ENCODE results near the gene SLC34A1. TPM values are rescaled to one million over a fixed set of nuclear protein-coding genes. Genes with fewer than 3 reads are reported as not detected.

The SLC34A1 gene
- total RNA-seq, 6 donors from 2014 or later = not detected

GRCh38 chr5:177434437-177434836, 50.2 kb downstream of the SLC34A1 start:
- Histone ChIP-seq H3K4me1 (peaks cover 21 to 41% (median 26%) of the 10 kb centered on the region in 4 donors), H3K27ac (no peak overlapping the region), H3K4me3 (no peak overlapping the region), H3K9me3 (no peaks in the 10 kb centered on the region), H3K36me3 (peaks cover 25 to 90% (median 79%) of the 10 kb centered on the region in 4 donors), H3K27me3 (no peaks in the 10 kb centered on the region)
- no peak for ATAC-seq (ENCODE audit: low FRiP score in 2 of 2)
- no peak for TF ChIP-seq POLR2A (IDR thresholded peaks at IDR 0.05)
- no peak for TF ChIP-seq EP300 (IDR thresholded peaks at IDR 0.05)
- TF ChIP-seq, protein P1, sequence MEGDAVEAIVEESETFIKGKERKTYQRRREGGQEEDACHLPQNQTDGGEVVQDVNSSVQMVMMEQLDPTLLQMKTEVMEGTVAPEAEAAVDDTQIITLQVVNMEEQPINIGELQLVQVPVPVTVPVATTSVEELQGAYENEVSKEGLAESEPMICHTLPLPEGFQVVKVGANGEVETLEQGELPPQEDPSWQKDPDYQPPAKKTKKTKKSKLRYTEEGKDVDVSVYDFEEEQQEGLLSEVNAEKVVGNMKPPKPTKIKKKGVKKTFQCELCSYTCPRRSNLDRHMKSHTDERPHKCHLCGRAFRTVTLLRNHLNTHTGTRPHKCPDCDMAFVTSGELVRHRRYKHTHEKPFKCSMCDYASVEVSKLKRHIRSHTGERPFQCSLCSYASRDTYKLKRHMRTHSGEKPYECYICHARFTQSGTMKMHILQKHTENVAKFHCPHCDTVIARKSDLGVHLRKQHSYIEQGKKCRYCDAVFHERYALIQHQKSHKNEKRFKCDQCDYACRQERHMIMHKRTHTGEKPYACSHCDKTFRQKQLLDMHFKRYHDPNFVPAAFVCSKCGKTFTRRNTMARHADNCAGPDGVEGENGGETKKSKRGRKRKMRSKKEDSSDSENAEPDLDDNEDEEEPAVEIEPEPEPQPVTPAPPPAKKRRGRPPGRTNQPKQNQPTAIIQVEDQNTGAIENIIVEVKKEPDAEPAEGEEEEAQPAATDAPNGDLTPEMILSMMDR (IDR thresholded peaks at IDR 0.05) = no peak
- no peak for TF ChIP-seq POLR2AphosphoS5 (IDR thresholded peaks at IDR 0.05)
- 80 to 95% methylated on average over 2 to 8 of the region's 8 CpGs for WGBS, 2 donors
- DNase-seq = no peak

GRCh38 chr5:177434942-177435738, 50.9 kb downstream of the SLC34A1 start:
- H3K9me3 ChIP-seq = no peaks in the 10 kb centered on the region
- peaks cover 25 to 97% (median 79%) of the 10 kb centered on the region in 4 donors for H3K36me3 ChIP-seq
- ATAC-seq (ENCODE audit: low FRiP score in 2 of 2) (no peak), DNase-seq (no peak)
- no peak overlapping the region for H3K4me3 ChIP-seq
- 93 to 100% methylated on average over 12 to 20 of the region's 20 CpGs for WGBS, 2 donors
- peaks cover 16 to 34% (median 19%) of the 10 kb centered on the region in 4 donors for H3K4me1 ChIP-seq
- H3K27me3 ChIP-seq = no peaks in the 10 kb centered on the region
- H3K27ac ChIP-seq = no peak overlapping the region
- no peak for TF ChIP-seq POLR2AphosphoS5 (IDR thresholded peaks at IDR 0.05)
- TF ChIP-seq, protein P1 (IDR thresholded peaks at IDR 0.05) = no peak
- TF ChIP-seq POLR2A (IDR thresholded peaks at IDR 0.05) = no peak
- TF ChIP-seq EP300 (IDR thresholded peaks at IDR 0.05) = no peak

GRCh38 chr5:177435847-177436536, 51.8 kb downstream of the SLC34A1 start:
- ATAC-seq (ENCODE audit: low FRiP score in 2 of 2) (no peak), DNase-seq (peak in 1 of 2 donors; percentile 76)
- 91 to 95% methylated on average over 22 to 37 of the region's 37 CpGs for WGBS, 2 donors
- no peak for TF ChIP-seq POLR2AphosphoS5 (IDR thresholded peaks at IDR 0.05)
- TF ChIP-seq, protein P1 (IDR thresholded peaks at IDR 0.05) = no peak
- no peak for TF ChIP-seq EP300 (IDR thresholded peaks at IDR 0.05)
- no peak for TF ChIP-seq POLR2A (IDR thresholded peaks at IDR 0.05)
- Histone ChIP-seq H3K27ac (no peak overlapping the region), H3K9me3 (no peaks in the 10 kb centered on the region), H3K4me1 (peaks cover 8 to 26% (median 11%) of the 10 kb centered on the region in 4 donors), H3K27me3 (no peaks in the 10 kb centered on the region), H3K4me3 (no peak overlapping the region), H3K36me3 (peaks cover 27 to 97% (median 77%) of the 10 kb centered on the region in 4 donors)

GRCh38 chr5:177437623-177438022, 53.4 kb downstream of the SLC34A1 start:
- ATAC-seq (ENCODE audit: low FRiP score in 2 of 2) (peak in 1 of 2 donors; percentile 3), DNase-seq (no peak)
- H3K4me3 ChIP-seq = no peak overlapping the region
- no peak for TF ChIP-seq POLR2AphosphoS5 (IDR thresholded peaks at IDR 0.05)
- TF ChIP-seq, protein P1 (IDR thresholded peaks at IDR 0.05) = no peak
- TF ChIP-seq EP300 (IDR thresholded peaks at IDR 0.05) = no peak
- TF ChIP-seq POLR2A (IDR thresholded peaks at IDR 0.05) = no peak
- H3K27me3 ChIP-seq = no peaks in the 10 kb centered on the region
- 76 to 87% methylated on average over 4 of the region's 4 CpGs for WGBS, 2 donors
- peaks cover 0 to 10% (median 0%) of the 10 kb centered on the region in 4 donors for H3K4me1 ChIP-seq
- no peak overlapping the region for H3K27ac ChIP-seq
- H3K9me3 ChIP-seq = no peaks in the 10 kb centered on the region
- H3K36me3 ChIP-seq = peaks cover 28 to 97% (median 76%) of the 10 kb centered on the region in 4 donors

All from upper lobe of left lung (tissue), 6 donors.